Glutamatergic neuron (in vitro differentiated cells): ENCODE data around the gene EFHD1. TPM values are rescaled to one million over a fixed set of nuclear protein-coding genes. Genes with fewer than 3 reads are reported as not detected.
"Not testable (repeated sequence)": the region's sequence is repeated elsewhere in the genome, so short reads cannot be mapped to it uniquely, and the experiment has no call there.

Experiments
- DNase-seq: peaks from one replicate; pipeline ENCODE4 v3.0.0; 2022
- H3K27ac Mint-ChIP-seq: one replicate; pipeline ENCODE4 v1.8.0; 2020; ENCODE audit warnings: mild to moderate bottlenecking, mixed read lengths, inconsistent platforms; ENCODE audit not compliant: unreplicated experiment
- H3K27me3 Mint-ChIP-seq: one replicate; pipeline ENCODE4 v1.8.0; 2020; ENCODE audit warnings: mild to moderate bottlenecking, moderate library complexity, mixed read lengths, inconsistent platforms; ENCODE audit not compliant: unreplicated experiment
- H3K36me3 Mint-ChIP-seq: one replicate; pipeline ENCODE4 v1.8.0; 2020; ENCODE audit warnings: mild to moderate bottlenecking, mixed read lengths, inconsistent platforms; ENCODE audit not compliant: unreplicated experiment
- H3K4me1 Mint-ChIP-seq: one replicate; pipeline ENCODE4 v1.8.0; 2020; ENCODE audit warnings: mild to moderate bottlenecking, low read depth, mixed read lengths, inconsistent platforms; ENCODE audit not compliant: unreplicated experiment
- H3K4me3 Mint-ChIP-seq: one replicate; pipeline ENCODE4 v1.8.0; 2020; ENCODE audit warnings: mild to moderate bottlenecking, mixed read lengths, inconsistent platforms; ENCODE audit not compliant: unreplicated experiment
- H3K9me3 Mint-ChIP-seq: one replicate; pipeline ENCODE4 v1.8.0; 2020; ENCODE audit warnings: mild to moderate bottlenecking, moderate library complexity, mixed read lengths, inconsistent platforms; ENCODE audit not compliant: unreplicated experiment
- total RNA-seq: library from RNA; stranded (reverse); fragmentation: NEBNext Ultra II Directional; extraction: Animal tissue kit (Norgen Biotek cat#: 25700); gene quantifications from one replicate; pipeline ENCODE4 v1.2.1, GENCODE V29; 2021; ENCODE audit not compliant: unreplicated experiment
- TF ChIP-seq, protein P1 (sequence below): fragments of 200-600 bp; sonication (generic); IDR thresholded peaks from one replicate; pipeline ENCODE4 v1.5.0; 2021; ENCODE audit not compliant: partially characterized antibody, unreplicated experiment

The EFHD1 gene
- total RNA-seq, 1 donor from 2014 or later = 0.71 TPM

DNA sequence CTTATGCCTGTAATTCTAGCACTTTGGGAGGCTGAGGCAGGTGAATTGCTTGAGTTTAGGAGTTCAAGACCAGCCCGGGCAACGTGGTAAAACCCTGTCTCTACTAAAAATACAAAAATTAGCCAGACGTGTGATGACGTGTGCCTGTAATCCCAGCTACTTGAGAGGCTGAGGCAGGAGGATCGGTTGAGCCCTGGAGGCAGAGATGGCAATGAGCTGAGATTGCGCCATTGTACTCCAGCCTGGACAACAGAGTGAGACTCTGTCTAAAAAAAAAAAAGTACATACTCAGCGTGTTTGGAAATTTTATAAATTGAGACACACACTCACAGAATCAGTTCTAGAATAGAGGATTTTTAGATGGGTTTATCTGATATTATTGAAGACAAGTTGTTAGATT, 46.6 kb downstream of the EFHD1 start:
- DNase-seq = no peak
- no peaks in the 10 kb centered on the region for H3K4me1 Mint-ChIP-seq
- no peak overlapping the region for H3K4me3 Mint-ChIP-seq
- H3K27ac Mint-ChIP-seq = no peak overlapping the region
- TF ChIP-seq, protein P1, sequence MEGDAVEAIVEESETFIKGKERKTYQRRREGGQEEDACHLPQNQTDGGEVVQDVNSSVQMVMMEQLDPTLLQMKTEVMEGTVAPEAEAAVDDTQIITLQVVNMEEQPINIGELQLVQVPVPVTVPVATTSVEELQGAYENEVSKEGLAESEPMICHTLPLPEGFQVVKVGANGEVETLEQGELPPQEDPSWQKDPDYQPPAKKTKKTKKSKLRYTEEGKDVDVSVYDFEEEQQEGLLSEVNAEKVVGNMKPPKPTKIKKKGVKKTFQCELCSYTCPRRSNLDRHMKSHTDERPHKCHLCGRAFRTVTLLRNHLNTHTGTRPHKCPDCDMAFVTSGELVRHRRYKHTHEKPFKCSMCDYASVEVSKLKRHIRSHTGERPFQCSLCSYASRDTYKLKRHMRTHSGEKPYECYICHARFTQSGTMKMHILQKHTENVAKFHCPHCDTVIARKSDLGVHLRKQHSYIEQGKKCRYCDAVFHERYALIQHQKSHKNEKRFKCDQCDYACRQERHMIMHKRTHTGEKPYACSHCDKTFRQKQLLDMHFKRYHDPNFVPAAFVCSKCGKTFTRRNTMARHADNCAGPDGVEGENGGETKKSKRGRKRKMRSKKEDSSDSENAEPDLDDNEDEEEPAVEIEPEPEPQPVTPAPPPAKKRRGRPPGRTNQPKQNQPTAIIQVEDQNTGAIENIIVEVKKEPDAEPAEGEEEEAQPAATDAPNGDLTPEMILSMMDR = no peak
- peaks cover 3% of the 10 kb centered on the region for H3K9me3 Mint-ChIP-seq
- H3K27me3 Mint-ChIP-seq = no peaks in the 10 kb centered on the region
- H3K36me3 Mint-ChIP-seq = no peaks in the 10 kb centered on the region

DNA sequence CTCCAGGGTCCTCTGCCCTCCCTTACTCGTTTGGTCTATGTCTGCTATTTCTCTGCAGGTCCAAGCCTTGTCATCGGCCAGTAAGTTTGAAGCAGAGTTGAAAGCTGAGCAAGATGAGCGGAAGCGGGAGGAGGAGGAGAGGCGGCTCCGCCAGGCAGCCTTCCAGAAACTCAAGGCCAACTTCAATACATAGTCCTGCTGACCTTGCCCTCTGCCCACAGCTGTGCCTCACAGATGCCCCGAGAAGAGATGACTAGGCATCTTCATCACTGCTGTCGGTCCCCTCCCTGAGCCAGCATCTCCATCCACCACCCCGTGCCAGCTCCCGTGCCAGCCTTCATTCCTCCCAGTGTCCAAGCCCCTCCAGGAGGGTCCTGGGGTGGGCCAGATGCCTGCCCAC, 48.1 kb downstream of the EFHD1 start:
- H3K4me1 Mint-ChIP-seq = no peaks in the 10 kb centered on the region
- TF ChIP-seq, protein P1 = no peak
- H3K4me3 Mint-ChIP-seq = no peak overlapping the region
- H3K27ac Mint-ChIP-seq = no peak overlapping the region
- peaks cover 3% of the 10 kb centered on the region for H3K9me3 Mint-ChIP-seq
- no peak for DNase-seq
- no peaks in the 10 kb centered on the region for H3K27me3 Mint-ChIP-seq
- no peaks in the 10 kb centered on the region for H3K36me3 Mint-ChIP-seq

DNA sequence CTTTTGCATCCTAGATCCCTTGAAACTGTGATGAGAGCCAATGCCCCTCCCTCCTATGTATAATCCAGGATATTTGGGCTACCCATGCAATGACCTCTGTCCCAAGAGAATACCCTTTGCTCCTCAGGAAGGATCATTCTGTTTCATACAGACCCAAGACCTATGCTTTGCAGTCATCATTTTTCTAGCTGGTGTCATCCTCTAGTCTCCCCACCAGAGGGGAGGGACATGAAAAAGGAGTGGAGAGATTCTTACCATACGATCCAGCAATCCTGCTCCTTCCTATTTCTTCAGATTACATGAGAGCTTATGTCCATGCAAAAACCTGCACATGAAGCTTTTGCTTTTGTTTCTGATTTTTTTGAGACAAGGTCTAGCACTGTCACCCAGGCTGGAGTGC, 50.0 kb downstream of the EFHD1 start:
- Mint-ChIP-seq H3K4me1 (peaks cover 4% of the 10 kb centered on the region), H3K36me3 (no peaks in the 10 kb centered on the region), H3K4me3 (no peak overlapping the region), H3K27ac (no peak overlapping the region), H3K27me3 (peaks cover 4% of the 10 kb centered on the region), H3K9me3 (peaks cover 6% of the 10 kb centered on the region)
- TF ChIP-seq, protein P1 = no peak
- DNase-seq = no peak

DNA sequence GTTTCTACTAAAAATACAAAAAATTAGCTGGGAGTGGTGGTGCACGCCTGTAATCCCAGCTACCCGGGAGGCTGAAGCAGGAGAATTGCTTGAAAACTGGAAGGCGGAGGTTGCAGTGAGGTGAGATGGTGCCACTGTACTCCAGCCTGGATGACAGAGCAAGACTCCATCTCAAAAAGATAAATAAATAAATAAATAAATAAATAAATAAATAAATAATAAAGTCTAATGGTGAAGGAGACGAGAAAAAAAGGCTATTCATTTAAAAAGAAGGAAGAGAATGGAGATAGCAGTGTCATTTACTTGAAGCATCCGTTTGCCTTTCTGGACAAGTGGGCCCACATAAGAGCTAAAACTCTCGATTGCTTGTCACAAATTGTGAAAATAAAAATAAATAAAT, 52.0 kb downstream of the EFHD1 start:
- H3K27me3 Mint-ChIP-seq = not testable (repeated sequence)

DNA sequence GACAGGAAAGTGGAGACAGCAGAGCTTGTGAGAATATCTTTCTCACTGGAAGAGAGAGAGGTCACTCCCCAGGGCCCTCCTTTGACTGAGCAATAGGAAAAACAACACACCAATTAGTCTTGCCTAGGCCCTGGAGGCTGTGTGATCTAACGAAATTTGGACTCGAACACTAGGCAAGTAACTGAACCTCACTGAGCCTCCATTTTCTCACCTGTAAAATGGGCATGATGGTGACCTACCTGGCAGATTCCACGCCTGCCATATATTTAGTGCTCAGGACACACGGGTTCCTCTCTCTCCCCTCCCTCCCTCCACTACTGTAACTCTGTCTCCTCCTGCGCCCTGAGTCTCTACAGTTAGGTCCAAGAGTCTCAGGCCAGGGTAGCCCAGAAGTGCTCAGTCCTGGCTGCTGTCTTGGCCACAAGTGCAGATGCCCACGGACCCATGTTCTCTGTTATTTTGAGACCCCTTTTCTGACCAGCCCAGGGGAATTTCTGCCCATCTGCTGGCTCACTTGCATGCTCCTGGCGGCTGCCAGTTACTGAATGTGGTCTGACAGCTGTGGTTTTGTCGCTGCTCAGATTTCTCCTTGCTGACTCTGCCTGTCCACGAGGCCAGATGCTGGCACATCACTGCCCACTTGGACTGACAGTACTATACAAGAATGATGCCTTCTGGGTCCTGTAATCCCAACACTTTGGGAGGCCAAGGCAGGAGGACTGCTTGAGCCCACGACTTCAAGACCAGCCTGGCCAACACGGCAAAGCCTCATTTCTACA, 54.2 kb downstream of the EFHD1 start:
- peak overlapping the region; percentile 52 for H3K27ac Mint-ChIP-seq

More for the DNA sequence above, 52.0 kb downstream of the EFHD1 start:
- H3K36me3 Mint-ChIP-seq, H3K4me1 Mint-ChIP-seq, H3K27ac Mint-ChIP-seq, H3K4me3 Mint-ChIP-seq, H3K9me3 Mint-ChIP-seq, DNase-seq: not testable (repeated sequence)

More for the DNA sequence above, 54.2 kb downstream of the EFHD1 start:
- Mint-ChIP-seq H3K9me3 (peaks cover 5% of the 10 kb centered on the region), H3K27me3 (peaks cover 4% of the 10 kb centered on the region), H3K36me3 (no peaks in the 10 kb centered on the region), H3K4me3 (peak overlapping the region; percentile 35), H3K4me1 (peaks cover 4% of the 10 kb centered on the region)
- TF ChIP-seq, protein P1 = no peak
- peak; percentile 52 for DNase-seq
